CD8-positive, alpha-beta memory T cell (primary cell): ENCODE data around the gene ABLIM2. TPM values are rescaled to one million over a fixed set of nuclear protein-coding genes. Genes with fewer than 3 reads are reported as not detected.

ENCODE experiments used
- CTCF ChIA-PET: fragments of 350-600 bp; sonication (Branson Sonifier 250); formaldehyde crosslinking; loops from one replicate; lab custom pipeline; 2021; ENCODE audit warnings: antibody characterized with exemption; lab: Charles Lee
- POLR2A ChIA-PET: fragments of 350-600 bp; sonication (Branson Sonifier 250); formaldehyde crosslinking; loops from one replicate; lab custom pipeline; 2021; ENCODE audit warnings: antibody characterized with exemption; lab: Charles Lee
- DNase-seq, 5 donors: peaks; one replicate each; pipeline versions ENCODE4 v3.0.0 to v3.0.0-alpha.2; 2020 to 2022; ENCODE audit warnings: mixed read lengths in 1 of 5
- H3K27ac ChIP-seq: one replicate; pipeline ENCODE4 v1.7.0; 2013; ENCODE audit warnings: low read depth, mild to moderate bottlenecking, low read length, moderate library complexity
- H3K27me3 ChIP-seq: 2 replicates; pipeline ENCODE4 v1.7.0; 2013; ENCODE audit warnings: low read length, mild to moderate bottlenecking; ENCODE audit not compliant: insufficient read depth, poor library complexity, severe bottlenecking
- H3K36me3 ChIP-seq: 2 replicates; pipeline ENCODE4 v1.7.0; 2013; ENCODE audit warnings: mild to moderate bottlenecking, low read length, moderate library complexity; ENCODE audit not compliant: insufficient read depth
- H3K4me1 ChIP-seq: 2 replicates; pipeline ENCODE4 v1.7.0; 2013; ENCODE audit warnings: mild to moderate bottlenecking, low read length, moderate library complexity; ENCODE audit not compliant: insufficient read depth
- H3K4me3 ChIP-seq: 2 replicates; pipeline ENCODE4 v1.7.0; 2013; ENCODE audit warnings: mild to moderate bottlenecking, low read length
- H3K9me3 ChIP-seq: 2 replicates; pipeline ENCODE4 v1.7.0; 2013; ENCODE audit warnings: mild to moderate bottlenecking, low read length
- H3K27ac Mint-ChIP-seq, 8 donors: one replicate each; pipeline ENCODE4 v1.8.0; 2020 to 2021; ENCODE audit warnings: mixed read lengths in 8 of 8, mild to moderate bottlenecking in 6 of 8, inconsistent platforms in 3 of 8, moderate library complexity in 3 of 8
- H3K27me3 Mint-ChIP-seq, 2 donors: one replicate each; pipeline ENCODE4 v1.8.0; 2020 to 2021; ENCODE audit warnings: mixed read lengths in 2 of 2, mild to moderate bottlenecking in 1 of 2, moderate library complexity in 1 of 2
- H3K36me3 Mint-ChIP-seq, 3 donors: one replicate each; pipeline ENCODE4 v1.8.0; 2020 to 2021; ENCODE audit warnings: mixed read lengths in 3 of 3, inconsistent platforms in 1 of 3, mild to moderate bottlenecking in 1 of 3
- H3K4me1 Mint-ChIP-seq, 3 donors: one replicate each; pipeline ENCODE4 v1.8.0; 2020 to 2021; ENCODE audit warnings: mixed read lengths in 3 of 3, inconsistent platforms in 1 of 3, mild to moderate bottlenecking in 1 of 3
- H3K4me3 Mint-ChIP-seq, 7 donors: one replicate each; pipeline ENCODE4 v1.8.0; 2020 to 2021; ENCODE audit warnings: mixed read lengths in 7 of 7, mild to moderate bottlenecking in 6 of 7, moderate library complexity in 4 of 7, inconsistent platforms in 2 of 7
- H3K9me3 Mint-ChIP-seq, 5 donors: one replicate each; pipeline ENCODE4 v1.8.0; 2020 to 2022; ENCODE audit warnings: mixed read lengths in 5 of 5, mild to moderate bottlenecking in 3 of 5, moderate library complexity in 2 of 5, inconsistent platforms in 1 of 5
- polyA plus RNA-seq: library from polyadenylated mRNA; unstranded; fragments of 300-500 nt; fragmentation: Illumina TruSeq; gene quantifications from one replicate; pipeline ENCODE4 v1.2.3, GENCODE V29; 2021
- total RNA-seq, 2 experiments: library from RNA; stranded (reverse); gene quantifications; one replicate each; pipeline ENCODE4 v1.2.3, GENCODE V29; 2021

Gene ABLIM2
- total and polyA plus RNA-seq, 3 experiments from 2014 or later, result 0.72 to 1.2 (median 1.1) TPM

DNA sequence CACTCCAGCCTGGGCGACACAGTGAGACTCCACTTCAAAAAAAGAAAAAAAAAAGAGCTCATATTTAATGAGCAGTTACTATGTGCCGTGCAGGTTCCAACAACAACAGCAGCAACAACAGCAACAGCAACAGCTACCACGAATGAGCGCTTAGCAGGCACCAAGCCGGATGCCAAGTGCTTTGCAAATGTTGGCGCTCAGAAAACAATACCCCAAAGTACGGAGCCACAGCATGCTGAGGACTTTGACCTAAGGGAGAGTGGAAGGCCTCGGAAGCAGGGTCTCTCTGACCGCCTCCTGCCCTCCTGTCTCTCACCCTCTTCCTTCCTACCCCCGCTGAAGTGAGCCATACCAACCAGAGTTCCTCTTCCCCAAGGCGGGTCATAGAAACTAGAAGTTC, 116.7 kb downstream of the ABLIM2 start:
- no peak overlapping the region for H3K4me3 Mint-ChIP-seq
- POLR2A ChIA-PET, result no interaction called here
- Histone ChIP-seq H3K27ac (no peak overlapping the region), H3K4me1 (no peaks in the 10 kb centered on the region), H3K9me3 (no peaks in the 10 kb centered on the region), H3K27me3 (no peaks in the 10 kb centered on the region), H3K4me3 (no peak overlapping the region), H3K36me3 (no peaks in the 10 kb centered on the region)
- peaks cover 0 to 1% of the 10 kb centered on the region in 2 donors for H3K27me3 Mint-ChIP-seq
- no peaks in the 10 kb centered on the region for H3K9me3 Mint-ChIP-seq
- CTCF ChIA-PET, result no interaction called here
- peaks cover 0 to 5% (median 0%) of the 10 kb centered on the region in 3 donors for H3K36me3 Mint-ChIP-seq
- no peak overlapping the region for H3K27ac Mint-ChIP-seq
- no peak for DNase-seq
- H3K4me1 Mint-ChIP-seq, result peaks cover 0 to 5% (median under 1%) of the 10 kb centered on the region in 3 donors

DNA sequence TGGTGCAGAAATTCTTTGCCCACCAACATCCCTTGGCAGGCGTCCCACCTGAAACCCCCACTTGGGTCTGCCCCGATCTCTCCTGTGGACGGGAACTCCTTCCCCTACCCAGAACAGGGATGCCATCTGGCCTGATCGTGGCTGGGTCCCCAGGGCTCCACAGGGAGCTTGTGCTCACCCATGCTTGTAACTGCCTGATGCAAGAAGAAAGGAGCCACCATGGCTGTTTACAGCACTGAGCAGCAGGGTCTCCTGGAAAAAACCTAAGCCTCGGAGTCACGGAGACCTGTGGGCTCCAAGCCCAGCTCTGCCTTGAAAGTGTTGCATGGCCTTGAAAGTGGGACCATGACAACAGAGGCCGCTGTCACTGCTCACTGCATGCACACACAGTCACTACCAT, 117.4 kb downstream of the ABLIM2 start:
- Histone ChIP-seq H3K36me3 (no peaks in the 10 kb centered on the region), H3K27me3 (no peaks in the 10 kb centered on the region), H3K27ac (no peak overlapping the region), H3K4me1 (no peaks in the 10 kb centered on the region), H3K9me3 (no peaks in the 10 kb centered on the region), H3K4me3 (no peak overlapping the region)
- no peak overlapping the region for H3K27ac Mint-ChIP-seq
- H3K9me3 Mint-ChIP-seq, result no peaks in the 10 kb centered on the region
- no peak for DNase-seq
- no peaks in the 10 kb centered on the region for H3K4me1 Mint-ChIP-seq
- POLR2A ChIA-PET, result no interaction called here
- CTCF ChIA-PET, result no interaction called here
- H3K4me3 Mint-ChIP-seq, result no peak overlapping the region
- H3K36me3 Mint-ChIP-seq, result peaks cover 0 to 5% (median 0%) of the 10 kb centered on the region in 3 donors
- H3K27me3 Mint-ChIP-seq, result peaks cover 0 to 1% of the 10 kb centered on the region in 2 donors

DNA sequence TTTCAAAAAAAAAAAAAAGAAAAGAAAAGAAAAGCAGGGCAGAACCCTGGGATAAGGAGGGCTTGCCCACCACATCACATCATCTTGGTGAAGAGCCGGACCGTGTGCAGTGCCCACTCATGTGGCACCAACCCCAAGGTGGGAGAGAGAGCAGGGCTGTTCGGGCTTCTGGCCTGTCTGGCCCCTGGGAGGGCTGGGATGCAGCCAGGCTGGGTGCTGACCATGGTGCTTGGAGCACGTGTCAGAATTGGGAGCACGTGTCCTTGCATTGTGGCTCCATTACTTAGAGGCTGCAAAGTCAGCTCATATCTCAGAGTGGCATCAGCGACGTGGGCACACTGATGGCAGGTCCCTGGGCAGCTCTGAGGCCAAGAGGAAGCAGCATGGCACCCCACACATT, 118.0 kb downstream of the ABLIM2 start:
- Mint-ChIP-seq H3K4me3 (no peak overlapping the region), H3K27me3 (peaks cover 0 to 1% of the 10 kb centered on the region in 2 donors), H3K9me3 (no peaks in the 10 kb centered on the region), H3K36me3 (peaks cover 0 to 5% (median 0%) of the 10 kb centered on the region in 3 donors), H3K27ac (no peak overlapping the region), H3K4me1 (peaks cover 4 to 5% (median 4%) of the 10 kb centered on the region in 3 donors)
- no peak for DNase-seq
- ChIA-PET POLR2A (no interaction called here), CTCF (no interaction called here)
- Histone ChIP-seq H3K4me3 (no peak overlapping the region), H3K4me1 (peaks cover 4% of the 10 kb centered on the region), H3K9me3 (no peaks in the 10 kb centered on the region), H3K36me3 (no peaks in the 10 kb centered on the region), H3K27me3 (no peaks in the 10 kb centered on the region), H3K27ac (no peak overlapping the region)

DNA sequence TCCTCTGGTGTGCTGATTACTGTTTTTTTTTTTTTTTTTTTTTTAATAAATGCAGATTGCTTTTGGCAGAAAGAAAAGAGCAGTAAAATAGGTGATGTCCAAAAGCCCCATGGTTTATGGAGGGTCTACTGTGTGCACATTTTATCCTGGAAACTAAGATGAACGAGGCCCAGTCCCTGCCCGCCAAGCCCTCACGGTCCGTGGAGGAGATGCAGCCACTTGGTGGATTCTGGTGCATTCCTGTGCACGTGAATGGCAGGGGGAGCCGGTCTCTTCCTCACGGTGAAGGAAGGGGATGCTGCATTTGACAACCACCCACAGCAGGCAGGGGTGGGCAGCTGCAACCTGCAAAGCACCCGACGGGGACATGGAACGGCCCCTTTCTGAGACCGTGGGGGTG, 118.8 kb downstream of the ABLIM2 start:
- peaks cover 11% of the 10 kb centered on the region for H3K4me1 ChIP-seq
- peaks cover 0 to 5% (median 0%) of the 10 kb centered on the region in 3 donors for H3K36me3 Mint-ChIP-seq
- DNase-seq, result no peak
- peaks cover 0 to 6% of the 10 kb centered on the region in 2 donors for H3K27me3 Mint-ChIP-seq
- H3K9me3 ChIP-seq, result no peaks in the 10 kb centered on the region
- ChIA-PET POLR2A (no interaction called here), CTCF (no interaction called here)
- H3K27ac Mint-ChIP-seq, result no peak overlapping the region
- no peak overlapping the region for H3K27ac ChIP-seq
- H3K4me1 Mint-ChIP-seq, result peaks cover 10 to 12% (median 11%) of the 10 kb centered on the region in 3 donors
- no peak overlapping the region for H3K4me3 Mint-ChIP-seq
- H3K36me3 ChIP-seq, result no peaks in the 10 kb centered on the region
- no peaks in the 10 kb centered on the region for H3K9me3 Mint-ChIP-seq
- no peak overlapping the region for H3K4me3 ChIP-seq
- no peaks in the 10 kb centered on the region for H3K27me3 ChIP-seq

DNA sequence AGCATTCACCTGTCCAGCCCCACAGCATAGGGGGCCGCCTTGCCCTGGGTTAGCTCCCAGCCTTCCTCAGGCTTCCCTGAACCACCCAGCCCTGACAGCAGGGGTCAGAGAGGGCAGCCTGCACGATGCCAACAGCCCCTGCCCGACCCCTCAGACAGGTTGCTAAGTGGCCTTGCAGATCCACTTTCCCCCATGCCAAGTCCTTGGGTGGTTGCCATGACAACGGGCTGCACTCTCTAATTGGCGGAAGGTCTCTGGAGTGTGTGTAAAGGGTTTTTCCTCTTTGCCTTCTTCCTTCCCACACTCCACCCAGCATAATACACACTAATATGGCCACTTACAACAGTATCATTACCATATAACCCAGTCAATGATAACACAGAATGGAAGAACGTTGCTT, 119.3 kb downstream of the ABLIM2 start:
- POLR2A ChIA-PET, result no interaction called here
- Histone ChIP-seq H3K9me3 (no peaks in the 10 kb centered on the region), H3K27me3 (no peaks in the 10 kb centered on the region), H3K4me3 (no peak overlapping the region), H3K4me1 (peaks cover 11% of the 10 kb centered on the region), H3K36me3 (no peaks in the 10 kb centered on the region), H3K27ac (no peak overlapping the region)
- H3K27me3 Mint-ChIP-seq, result peaks cover 0 to 6% of the 10 kb centered on the region in 2 donors
- H3K9me3 Mint-ChIP-seq, result no peaks in the 10 kb centered on the region
- no peak overlapping the region for H3K4me3 Mint-ChIP-seq
- H3K27ac Mint-ChIP-seq, result no peak overlapping the region
- no peak for DNase-seq
- CTCF ChIA-PET, result no interaction called here
- H3K36me3 Mint-ChIP-seq, result peaks cover 0 to 5% (median 0%) of the 10 kb centered on the region in 3 donors
- peaks cover 10 to 12% (median 11%) of the 10 kb centered on the region in 3 donors for H3K4me1 Mint-ChIP-seq

DNA sequence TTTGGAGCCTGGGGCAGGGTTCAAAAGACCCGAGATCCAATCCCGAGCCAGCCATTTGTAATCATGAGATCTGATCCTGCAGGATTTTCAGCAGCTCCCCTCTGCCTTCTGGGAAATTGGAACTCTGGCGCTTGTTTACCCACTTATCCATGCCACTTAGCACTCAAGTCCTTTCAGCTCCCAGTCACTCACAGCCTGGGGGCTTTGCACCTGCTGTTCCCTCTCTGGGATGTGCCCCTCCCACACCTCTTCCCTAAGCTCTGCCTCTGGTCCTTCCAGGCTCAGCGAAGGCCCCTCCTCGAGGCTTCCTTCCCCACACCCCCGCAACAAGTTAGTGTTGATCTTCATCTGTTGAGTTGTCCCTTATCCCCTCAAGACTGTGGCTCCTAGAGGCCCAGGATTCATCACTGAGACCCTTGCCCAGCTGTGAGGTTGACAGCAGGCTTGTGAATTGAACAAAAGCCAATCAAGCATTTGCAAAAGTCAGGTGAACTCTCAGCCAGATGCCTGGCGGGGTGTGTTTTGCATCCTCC, 119.8 kb downstream of the ABLIM2 start:
- H3K9me3 Mint-ChIP-seq, result no peaks in the 10 kb centered on the region

DNA sequence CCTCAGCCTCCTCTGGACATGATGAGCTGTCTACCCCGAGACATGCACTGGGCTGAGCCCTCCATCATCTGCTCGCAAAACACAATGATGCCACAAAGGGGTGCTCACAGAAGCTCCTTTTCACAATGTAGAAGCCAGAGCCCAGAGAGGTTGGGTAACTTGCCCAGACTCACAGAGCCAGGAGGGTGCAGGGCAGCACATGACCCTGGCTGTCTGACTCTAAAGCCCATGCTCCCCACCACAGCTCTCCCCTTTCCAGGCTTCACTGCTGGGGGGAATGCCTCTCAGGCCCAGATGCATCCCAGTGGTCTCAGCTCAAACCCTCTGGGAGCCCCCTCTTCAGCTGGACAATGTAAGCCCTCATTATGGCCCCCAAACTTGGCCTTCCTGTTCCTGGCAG, 120.5 kb downstream of the ABLIM2 start:
- no peak for DNase-seq
- H3K4me3 ChIP-seq, result no peak overlapping the region
- no peaks in the 10 kb centered on the region for H3K9me3 Mint-ChIP-seq
- H3K27ac ChIP-seq, result no peak overlapping the region
- H3K27me3 Mint-ChIP-seq, result peaks cover 0 to 8% of the 10 kb centered on the region in 2 donors
- H3K9me3 ChIP-seq, result no peaks in the 10 kb centered on the region
- peaks cover 10 to 12% (median 11%) of the 10 kb centered on the region in 3 donors for H3K4me1 Mint-ChIP-seq
- H3K27ac Mint-ChIP-seq, result no peak overlapping the region
- peaks cover 0 to 5% (median 0%) of the 10 kb centered on the region in 3 donors for H3K36me3 Mint-ChIP-seq
- POLR2A ChIA-PET, result no interaction called here
- H3K4me1 ChIP-seq, result peaks cover 11% of the 10 kb centered on the region
- H3K36me3 ChIP-seq, result no peaks in the 10 kb centered on the region
- no peak overlapping the region for H3K4me3 Mint-ChIP-seq
- CTCF ChIA-PET, result no interaction called here
- no peaks in the 10 kb centered on the region for H3K27me3 ChIP-seq

More for the DNA sequence above, 119.8 kb downstream of the ABLIM2 start:
- Mint-ChIP-seq H3K27ac (no peak overlapping the region), H3K36me3 (peaks cover 0 to 5% (median 0%) of the 10 kb centered on the region in 3 donors), H3K27me3 (peaks cover 0 to 8% of the 10 kb centered on the region in 2 donors), H3K4me3 (no peak overlapping the region), H3K4me1 (peaks cover 10 to 12% (median 11%) of the 10 kb centered on the region in 3 donors)
- no peak for DNase-seq
- Histone ChIP-seq H3K36me3 (no peaks in the 10 kb centered on the region), H3K4me1 (peaks cover 11% of the 10 kb centered on the region), H3K4me3 (no peak overlapping the region), H3K27me3 (no peaks in the 10 kb centered on the region), H3K9me3 (no peaks in the 10 kb centered on the region), H3K27ac (no peak overlapping the region)
- ChIA-PET POLR2A (no interaction called here), CTCF (no interaction called here)

DNA sequence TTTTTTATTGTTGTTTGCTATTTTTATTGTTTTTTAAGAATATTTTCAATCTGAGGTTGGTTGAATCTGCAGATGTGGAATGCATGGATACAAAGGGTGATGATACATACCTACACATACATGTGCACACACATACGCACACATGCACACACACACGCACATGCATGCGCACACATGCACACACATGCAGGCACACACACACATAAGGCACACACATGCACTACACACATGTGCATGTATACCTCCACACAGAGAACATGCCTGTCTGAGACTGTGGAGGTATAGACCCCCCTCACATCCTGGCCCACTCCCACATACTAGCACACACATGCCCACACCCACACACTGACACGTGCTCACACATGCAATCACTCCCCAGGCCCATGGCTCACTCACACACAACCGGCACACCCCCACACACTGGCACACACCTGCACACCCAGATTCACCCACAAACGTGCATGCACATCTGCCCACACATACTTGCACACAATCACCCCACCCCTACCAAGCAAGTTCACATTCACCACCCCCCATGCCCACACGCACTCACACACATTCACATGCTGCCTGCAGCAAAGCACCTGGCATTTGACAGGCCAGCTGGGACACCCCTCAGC, 121.4 kb downstream of the ABLIM2 start:
- POLR2A ChIA-PET, result no interaction called here
- Histone ChIP-seq H3K27ac (no peak overlapping the region), H3K27me3 (no peaks in the 10 kb centered on the region), H3K9me3 (no peaks in the 10 kb centered on the region), H3K4me1 (peaks cover 11% of the 10 kb centered on the region), H3K4me3 (no peak overlapping the region), H3K36me3 (no peaks in the 10 kb centered on the region)
- Mint-ChIP-seq H3K4me3 (no peak overlapping the region), H3K4me1 (peaks cover 10 to 12% (median 11%) of the 10 kb centered on the region in 3 donors), H3K36me3 (peaks cover 0 to 4% (median 0%) of the 10 kb centered on the region in 3 donors), H3K9me3 (no peaks in the 10 kb centered on the region), H3K27me3 (peaks cover 0 to 8% of the 10 kb centered on the region in 2 donors), H3K27ac (no peak overlapping the region)
- no peak for DNase-seq
- CTCF ChIA-PET, result no interaction called here
